ENCODE results near the gene RPS27A.
"Not testable (repeated sequence)": the region's sequence is repeated elsewhere in the genome, so short reads cannot be mapped to it uniquely, and the experiment has no call there.

RPS27A gene

DNA sequence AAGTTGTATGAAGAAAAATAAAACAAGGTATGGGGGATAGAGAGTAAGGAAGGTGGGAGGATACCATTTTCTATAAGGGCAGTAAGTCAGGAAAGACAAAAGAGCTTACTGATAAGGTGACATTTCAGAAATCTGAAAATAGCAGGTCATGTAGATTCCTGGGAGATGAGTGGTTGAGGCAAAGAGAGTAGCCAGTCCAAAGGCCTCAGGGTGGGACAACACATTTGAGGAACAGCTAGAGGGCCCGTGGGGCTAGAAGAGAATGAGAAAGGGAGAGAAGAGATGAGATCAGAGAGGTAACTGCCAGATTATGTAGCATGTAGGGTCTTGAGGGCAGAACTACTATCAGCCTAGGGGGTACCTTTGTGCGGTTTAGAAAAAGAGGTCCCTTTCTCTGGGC is 3.3 kb upstream of the RPS27A start:
- ATAC-seq (replicated peaks) (no peak), DNase-seq (no peak)
- Mint-ChIP-seq H3K27ac (no peak overlapping the region), H3K4me1 (peaks cover 37 to 67% of the 10 kb centered on the region in 2 donors), H3K9me3 (peaks cover 5 to 6% of the 10 kb centered on the region in 2 donors), H3K27me3 (no peaks in the 10 kb centered on the region), H3K4me3 (no peak overlapping the region), H3K36me3 (peaks cover 38 to 48% of the 10 kb centered on the region in 2 donors)

GRCh38 chr2:55230551-55230950 is 1.9 kb upstream of the RPS27A start:
- H3K4me3 Mint-ChIP-seq: peak overlapping the region; percentile 97 to 100
- ATAC-seq (replicated peaks): no peak
- peaks cover 4 to 6% of the 10 kb centered on the region in 2 donors for H3K9me3 Mint-ChIP-seq
- H3K27ac Mint-ChIP-seq: no peak overlapping the region
- peaks cover 35 to 52% of the 10 kb centered on the region in 2 donors for H3K36me3 Mint-ChIP-seq
- H3K4me1 Mint-ChIP-seq: peaks cover 43 to 76% of the 10 kb centered on the region in 2 donors
- no peaks in the 10 kb centered on the region for H3K27me3 Mint-ChIP-seq
- no peak for DNase-seq

DNA sequence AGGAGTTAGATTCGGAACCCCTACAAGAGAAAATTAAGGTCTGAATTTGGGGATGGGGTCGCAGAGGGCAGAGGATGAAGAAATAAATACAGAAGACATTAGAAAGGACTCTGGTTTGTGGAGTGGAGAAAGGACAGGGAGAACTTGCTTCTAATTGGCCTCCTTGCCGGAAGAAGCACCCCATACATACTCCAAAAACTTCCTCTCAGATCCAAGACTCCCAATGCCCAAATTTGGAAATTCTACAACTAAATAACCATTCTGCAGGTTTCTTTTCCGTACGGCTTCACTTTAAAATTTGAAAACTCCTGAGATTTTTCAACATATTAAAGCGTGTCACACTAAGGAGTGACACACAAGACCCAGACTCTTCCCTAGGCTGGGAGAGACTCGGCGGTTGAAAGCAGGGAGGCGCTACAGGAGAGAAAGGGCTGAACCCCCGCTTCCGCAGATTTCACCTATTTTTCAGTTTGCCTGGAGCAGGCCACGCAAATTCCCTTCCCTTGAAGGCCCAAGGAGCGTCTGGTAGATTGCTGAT is 873 bp upstream of the RPS27A start:
- Mint-ChIP-seq H3K4me3 (peak overlapping the region; percentile 97 to 100), H3K9me3 (peaks cover 4 to 6% of the 10 kb centered on the region in 2 donors), H3K36me3 (peaks cover 32 to 52% of the 10 kb centered on the region in 2 donors), H3K4me1 (peaks cover 40 to 71% of the 10 kb centered on the region in 2 donors), H3K27me3 (no peaks in the 10 kb centered on the region), H3K27ac (peak overlapping the region; percentile 100)
- ATAC-seq (replicated peaks) (no peak), DNase-seq (no peak)

DNA sequence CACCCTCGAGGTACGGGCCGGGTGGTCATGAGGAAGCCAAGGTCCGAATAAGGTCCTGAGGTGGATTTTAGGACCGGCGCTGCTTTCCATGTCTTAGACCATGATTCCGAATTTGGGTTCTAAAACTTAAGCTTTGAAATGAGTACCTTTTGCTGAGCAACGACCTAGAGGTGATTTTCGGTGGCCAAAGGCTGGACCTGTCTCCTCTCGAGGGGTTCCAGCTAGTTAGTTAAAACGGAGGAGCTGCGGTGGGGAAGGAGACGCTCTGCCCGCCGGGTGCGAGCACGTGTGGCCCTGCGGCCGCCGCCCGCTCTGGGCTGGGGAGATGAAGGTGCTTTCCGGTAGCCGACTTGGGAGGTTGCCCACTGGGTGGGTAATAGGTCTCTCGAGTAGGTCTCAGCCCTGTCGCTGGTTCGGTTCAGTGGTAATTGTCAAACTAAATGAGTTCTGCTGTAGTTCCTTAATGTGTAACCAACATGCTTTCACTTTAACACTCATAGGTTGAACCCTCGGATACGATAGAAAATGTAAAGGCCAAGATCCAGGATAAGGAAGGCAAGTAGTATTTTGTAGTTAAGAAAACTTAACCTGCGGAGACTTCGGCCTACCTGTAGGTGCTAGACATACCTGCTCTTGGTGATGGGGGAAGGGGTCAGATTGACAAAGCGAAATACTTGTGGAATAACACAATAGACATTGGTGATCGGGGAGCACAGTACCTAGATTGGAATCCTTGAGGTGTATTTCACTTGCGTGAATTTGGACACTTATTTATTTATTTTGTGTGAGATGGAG is 572 bp downstream of the RPS27A start:
- peak overlapping the region; percentile 100 for H3K27ac Mint-ChIP-seq
- peak overlapping the region; percentile 97 to 100 for H3K4me3 Mint-ChIP-seq
- peaks cover 28 to 48% of the 10 kb centered on the region in 2 donors for H3K36me3 Mint-ChIP-seq
- peaks cover 35 to 61% of the 10 kb centered on the region in 2 donors for H3K4me1 Mint-ChIP-seq
- ATAC-seq (replicated peaks) (peak; percentile 60 to 64), DNase-seq (peak; percentile 42)
- H3K27me3 Mint-ChIP-seq: no peaks in the 10 kb centered on the region
- peaks cover 0 to under 1% of the 10 kb centered on the region in 2 donors for H3K9me3 Mint-ChIP-seq

GRCh38 chr2:55233658-55233940 is 1.1 kb downstream of the RPS27A start:
- Mint-ChIP-seq H3K9me3 (no peaks in the 10 kb centered on the region), H3K4me1 (peaks cover 30 to 56% of the 10 kb centered on the region in 2 donors), H3K27ac (peak overlapping the region; percentile 100), H3K27me3 (no peaks in the 10 kb centered on the region), H3K36me3 (peaks cover 26 to 49% of the 10 kb centered on the region in 2 donors), H3K4me3 (peak overlapping the region; percentile 97 to 100)
- ATAC-seq (replicated peaks) (no peak), DNase-seq (no peak)

- no peaks in the 10 kb centered on the region for H3K9me3 Mint-ChIP-seq
- peaks cover 18 to 35% of the 10 kb centered on the region in 2 donors for H3K4me1 Mint-ChIP-seq
- ATAC-seq (replicated peaks) (no peak), DNase-seq (no peak)
- no peak overlapping the region for H3K4me3 Mint-ChIP-seq
- H3K27ac Mint-ChIP-seq: no peak overlapping the region
- H3K36me3 Mint-ChIP-seq: peaks cover 23 to 43% of the 10 kb centered on the region in 2 donors
- no peaks in the 10 kb centered on the region for H3K27me3 Mint-ChIP-seq
Observed at GRCh38 chr2:55235724-55236538, 3.4 kb downstream of the RPS27A start.

DNA sequence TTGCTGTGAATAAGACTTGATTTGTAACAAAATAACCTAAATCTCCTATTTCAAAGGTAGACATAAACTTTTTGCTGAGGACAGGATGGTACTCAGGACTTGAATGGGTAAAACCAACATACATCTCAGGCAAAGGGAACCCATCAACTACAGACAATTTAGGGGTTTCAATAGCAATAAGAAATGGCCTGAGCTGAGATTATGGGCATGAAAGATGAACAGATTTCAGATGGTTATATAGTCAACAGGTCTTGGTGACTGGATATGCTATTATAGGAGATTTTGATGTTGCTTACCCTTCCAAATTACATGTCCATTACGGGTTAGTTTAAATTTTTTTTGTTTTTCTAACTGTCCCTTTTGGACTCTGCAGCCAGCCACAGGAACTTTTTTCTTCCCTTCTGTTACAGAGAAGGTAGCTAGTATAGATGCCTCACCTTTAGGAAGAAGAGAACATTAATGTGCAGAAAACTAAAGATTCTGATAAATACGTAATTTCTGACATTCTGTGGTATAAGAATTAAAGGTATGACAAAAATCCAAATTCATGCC is 4.6 kb downstream of the RPS27A start:
- H3K4me1 Mint-ChIP-seq: peaks cover 13 to 31% of the 10 kb centered on the region in 2 donors
- no peaks in the 10 kb centered on the region for H3K27me3 Mint-ChIP-seq
- ATAC-seq (replicated peaks): no peak
- no peaks in the 10 kb centered on the region for H3K9me3 Mint-ChIP-seq
- H3K36me3 Mint-ChIP-seq: peaks cover 24 to 48% of the 10 kb centered on the region in 2 donors
- no peak overlapping the region for H3K27ac Mint-ChIP-seq
- DNase-seq: no peak
- H3K4me3 Mint-ChIP-seq: no peak overlapping the region

DNA sequence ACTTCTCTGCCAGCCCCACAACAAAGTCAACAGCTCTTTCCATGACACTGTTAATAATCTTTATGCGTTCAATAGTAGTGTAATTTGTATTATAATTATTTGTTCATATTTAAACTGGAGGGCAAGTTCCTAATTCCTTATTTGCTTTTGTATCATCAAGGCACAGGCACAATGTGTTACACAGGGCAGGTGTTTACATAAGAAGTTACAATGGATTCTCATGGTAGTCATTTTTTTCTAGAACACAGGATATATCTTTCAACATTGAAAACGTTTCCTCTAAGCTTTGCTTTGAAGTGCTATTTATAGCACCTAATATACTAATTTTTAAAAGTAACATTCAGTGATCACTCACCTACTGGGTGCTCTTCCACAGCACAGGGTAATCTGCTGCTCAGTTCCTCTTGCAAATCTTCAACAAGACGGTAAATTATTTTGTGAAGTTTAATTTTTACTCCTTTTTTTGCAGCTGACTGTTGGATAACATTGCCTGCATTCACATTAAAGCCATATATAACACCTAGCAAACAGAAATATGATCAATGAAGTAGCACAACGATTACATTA is 7.3 kb downstream of the RPS27A start:
- ATAC-seq (replicated peaks) (no peak), DNase-seq (no peak)
- no peaks in the 10 kb centered on the region for H3K27me3 Mint-ChIP-seq
- H3K36me3 Mint-ChIP-seq: peaks cover 13 to 36% of the 10 kb centered on the region in 2 donors
- H3K4me1 Mint-ChIP-seq: peaks cover 6 to 12% of the 10 kb centered on the region in 2 donors
- H3K27ac Mint-ChIP-seq: no peak overlapping the region
- H3K9me3 Mint-ChIP-seq: no peaks in the 10 kb centered on the region
- H3K4me3 Mint-ChIP-seq: no peak overlapping the region

DNA sequence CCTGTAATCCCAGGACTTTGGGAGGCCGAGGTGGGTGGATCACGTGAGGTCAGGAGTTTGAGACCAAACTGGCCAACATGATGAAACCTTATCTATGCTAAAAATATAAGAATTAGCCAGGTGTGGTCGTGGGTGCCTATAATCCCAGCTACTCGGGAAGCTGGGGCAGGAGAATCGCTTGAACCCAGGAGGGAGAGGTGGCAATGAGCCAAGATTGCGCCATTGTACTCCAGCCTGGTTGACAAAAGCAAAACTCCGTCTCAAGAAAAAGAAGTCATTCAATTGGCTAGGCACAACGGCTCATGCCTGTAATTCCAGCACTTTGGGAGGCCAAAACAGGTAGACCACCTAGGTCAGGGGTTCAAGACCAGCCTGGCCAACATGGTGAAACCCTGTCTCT is 9.1 kb downstream of the RPS27A start:
- not testable (repeated sequence) for H3K27me3 Mint-ChIP-seq; DNase-seq; H3K4me3 Mint-ChIP-seq; H3K27ac Mint-ChIP-seq; H3K9me3 Mint-ChIP-seq; H3K4me1 Mint-ChIP-seq; ATAC-seq (replicated peaks)
- peaks cover 19 to 36% of the 10 kb centered on the region in 2 donors for H3K36me3 Mint-ChIP-seq

GRCh38 chr2:55242617-55243016 is 10.1 kb downstream of the RPS27A start:
- Mint-ChIP-seq H3K4me3 (no peak overlapping the region), H3K27ac (no peak overlapping the region), H3K36me3 (peaks cover 26 to 43% of the 10 kb centered on the region in 2 donors), H3K9me3 (no peaks in the 10 kb centered on the region), H3K4me1 (peaks cover 2 to 7% of the 10 kb centered on the region in 2 donors), H3K27me3 (no peaks in the 10 kb centered on the region)
- DNase-seq: no peak
- ATAC-seq (replicated peaks): no peak

GRCh38 chr2:55245411-55245810 is 12.9 kb downstream of the RPS27A start:
- no peak overlapping the region for H3K27ac Mint-ChIP-seq
- no peak overlapping the region for H3K4me3 Mint-ChIP-seq
- H3K27me3 Mint-ChIP-seq: no peaks in the 10 kb centered on the region
- no peak for DNase-seq
- H3K4me1 Mint-ChIP-seq: peaks cover 2 to 7% of the 10 kb centered on the region in 2 donors
- no peak for ATAC-seq (replicated peaks)
- no peaks in the 10 kb centered on the region for H3K9me3 Mint-ChIP-seq
- peaks cover 38 to 47% of the 10 kb centered on the region in 2 donors for H3K36me3 Mint-ChIP-seq

DNA sequence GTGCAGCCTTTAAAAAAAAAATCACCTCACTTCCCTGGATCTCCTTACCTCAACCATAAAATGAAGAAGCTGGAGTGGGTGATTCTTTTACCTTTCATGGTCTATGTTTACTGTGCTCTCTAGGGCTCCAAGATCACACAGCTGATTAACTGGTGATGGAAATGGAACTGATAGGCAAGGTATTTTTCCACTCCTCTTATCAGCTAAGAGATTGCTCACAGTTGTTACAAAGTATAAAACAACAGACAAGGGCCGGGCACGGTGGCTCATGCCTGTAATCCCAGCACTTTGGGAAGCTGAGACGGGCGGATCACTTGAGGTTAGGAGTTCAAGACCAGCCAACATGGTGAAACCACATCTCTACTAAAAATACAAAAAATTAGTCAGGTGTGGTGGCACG is 14.5 kb downstream of the RPS27A start:
- H3K27ac Mint-ChIP-seq: no peak overlapping the region
- no peak overlapping the region for H3K4me3 Mint-ChIP-seq
- DNase-seq (no peak), ATAC-seq (replicated peaks) (no peak)
- peaks cover 38 to 41% of the 10 kb centered on the region in 2 donors for H3K36me3 Mint-ChIP-seq
- H3K27me3 Mint-ChIP-seq: no peaks in the 10 kb centered on the region
- peaks cover 2 to 4% of the 10 kb centered on the region in 2 donors for H3K4me1 Mint-ChIP-seq
- no peaks in the 10 kb centered on the region for H3K9me3 Mint-ChIP-seq

DNA sequence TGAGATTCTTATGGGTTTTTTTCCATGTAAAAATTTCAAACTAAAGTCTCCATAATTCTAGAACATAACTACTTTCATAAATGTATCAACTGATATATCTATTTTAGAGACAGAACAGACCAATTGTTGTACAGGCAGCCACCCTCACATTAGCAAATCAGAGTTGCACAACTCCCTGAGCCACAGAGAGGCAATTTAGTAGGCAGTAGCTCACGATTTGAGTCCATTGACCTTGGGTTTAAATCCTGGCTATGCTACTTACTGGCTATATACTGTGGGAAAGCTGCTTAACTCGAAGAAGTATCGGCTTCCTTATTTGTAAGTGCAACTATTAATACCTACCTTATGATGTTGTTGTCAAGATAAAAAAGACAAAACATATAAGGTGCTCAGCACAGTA is 20.3 kb downstream of the RPS27A start:
- H3K4me3 Mint-ChIP-seq: no peak overlapping the region
- no peaks in the 10 kb centered on the region for H3K27me3 Mint-ChIP-seq
- no peaks in the 10 kb centered on the region for H3K9me3 Mint-ChIP-seq
- no peaks in the 10 kb centered on the region for H3K4me1 Mint-ChIP-seq
- no peak overlapping the region for H3K27ac Mint-ChIP-seq
- DNase-seq (no peak), ATAC-seq (replicated peaks) (no peak)
- peaks cover 31 to 34% of the 10 kb centered on the region in 2 donors for H3K36me3 Mint-ChIP-seq

GRCh38 chr2:55259586-55259985 is 27.1 kb downstream of the RPS27A start:
- H3K4me3 Mint-ChIP-seq; ATAC-seq (replicated peaks); DNase-seq; H3K9me3 Mint-ChIP-seq; H3K4me1 Mint-ChIP-seq; H3K27ac Mint-ChIP-seq; H3K27me3 Mint-ChIP-seq: not testable (repeated sequence)
- peaks cover 11 to 32% of the 10 kb centered on the region in 2 donors for H3K36me3 Mint-ChIP-seq
